HG02623 (cell line): ENCODE data around the gene TCF7L2.

ENCODE experiments used
- ATAC-seq: cut with Tn5 transposase; IDR thresholded peaks from one replicate; pipeline ENCODE4 v1.9.1; 2021; ENCODE audit warnings: moderate library complexity; ENCODE audit not compliant: unreplicated experiment

TCF7L2 gene

DNA sequence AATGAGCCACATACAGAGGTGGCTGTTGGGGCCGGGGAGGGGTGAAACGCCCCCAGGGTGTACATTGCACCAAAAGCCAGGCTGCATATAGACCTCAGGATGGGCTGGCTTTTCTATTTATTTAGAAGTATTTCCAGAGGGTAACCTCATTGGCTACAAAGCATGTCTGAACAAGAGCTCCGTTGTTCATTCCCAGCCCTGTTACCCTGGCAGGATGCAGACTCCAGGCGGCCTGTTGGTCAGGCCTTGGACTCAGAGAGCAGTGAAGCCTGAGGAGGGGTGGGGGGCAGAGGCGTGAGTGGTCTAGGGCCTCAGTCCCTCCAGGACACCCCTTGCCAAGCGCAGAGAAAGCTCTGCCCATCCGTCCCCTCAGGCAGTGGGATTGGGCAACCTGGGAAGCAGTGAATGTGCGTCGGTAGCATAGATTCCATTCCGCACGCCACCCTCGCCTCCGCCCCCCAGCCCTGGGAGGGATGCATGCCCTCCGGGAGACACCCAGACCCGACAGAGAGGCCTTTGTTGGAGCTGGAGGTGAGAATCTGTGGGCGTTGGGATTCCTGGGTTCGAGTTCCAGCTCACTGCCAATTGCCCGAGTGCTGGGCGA, 41.9 kb downstream of the TCF7L2 start:
- ATAC-seq = no peak

DNA sequence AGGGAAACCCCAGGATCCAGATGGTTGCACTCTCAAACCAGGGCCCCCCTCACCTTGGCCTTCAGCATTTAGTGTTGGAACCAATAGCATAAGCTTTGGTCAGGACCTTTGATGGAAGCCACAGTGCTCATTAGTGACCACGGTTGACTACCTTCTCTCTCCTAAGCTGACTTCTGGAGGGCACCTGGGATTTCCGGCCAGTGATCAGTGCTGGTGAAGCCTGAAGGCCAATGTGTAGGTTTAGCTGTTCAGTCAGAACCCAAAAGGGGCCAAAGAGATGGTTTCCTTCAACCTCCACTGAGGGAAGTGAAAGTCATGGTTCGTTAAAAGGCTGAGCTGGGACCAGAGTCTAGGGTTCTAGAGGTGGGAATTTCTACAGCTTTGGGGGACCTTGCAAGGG, 46.4 kb downstream of the TCF7L2 start:
- ATAC-seq = no peak

DNA sequence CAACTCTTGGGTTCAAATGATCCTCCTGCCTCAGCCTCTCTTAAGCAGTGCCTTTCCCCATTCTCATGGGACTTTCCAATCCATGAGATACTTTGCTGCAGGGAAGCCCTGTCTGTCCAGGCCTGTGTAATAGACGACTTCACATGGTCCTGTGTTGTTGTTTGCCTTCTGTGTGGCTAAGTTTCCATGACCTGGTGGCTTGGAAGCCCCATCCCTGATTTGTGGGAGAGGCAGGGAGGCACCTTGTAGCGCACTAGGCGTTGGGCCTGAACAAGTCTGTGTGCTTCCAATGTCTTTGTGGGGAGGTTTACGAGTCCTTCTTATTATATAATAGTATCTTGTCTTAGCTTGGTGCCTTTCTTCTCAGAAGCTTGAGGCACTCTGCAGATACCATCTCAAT, 49.1 kb downstream of the TCF7L2 start:
- ATAC-seq = no peak

DNA sequence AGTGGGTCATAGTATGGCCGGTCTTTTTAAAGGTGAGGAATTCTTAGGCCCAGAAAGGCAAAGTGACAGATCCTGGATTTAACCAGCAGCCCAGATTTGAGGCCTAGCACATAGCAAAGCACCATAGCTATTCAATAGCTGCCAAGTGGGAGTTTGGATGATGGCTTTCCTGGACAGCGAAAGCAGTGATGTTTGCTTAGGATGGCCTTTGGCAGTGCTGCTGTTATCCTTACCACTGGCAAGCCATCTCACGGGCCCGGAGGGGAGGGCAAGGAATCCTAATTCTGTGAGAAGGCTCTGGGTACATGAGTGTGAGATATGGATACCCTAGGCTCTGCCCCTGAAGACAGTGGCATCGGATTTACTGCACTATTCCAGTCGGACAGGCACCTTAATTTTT, 50.4 kb downstream of the TCF7L2 start:
- ATAC-seq = no peak

DNA sequence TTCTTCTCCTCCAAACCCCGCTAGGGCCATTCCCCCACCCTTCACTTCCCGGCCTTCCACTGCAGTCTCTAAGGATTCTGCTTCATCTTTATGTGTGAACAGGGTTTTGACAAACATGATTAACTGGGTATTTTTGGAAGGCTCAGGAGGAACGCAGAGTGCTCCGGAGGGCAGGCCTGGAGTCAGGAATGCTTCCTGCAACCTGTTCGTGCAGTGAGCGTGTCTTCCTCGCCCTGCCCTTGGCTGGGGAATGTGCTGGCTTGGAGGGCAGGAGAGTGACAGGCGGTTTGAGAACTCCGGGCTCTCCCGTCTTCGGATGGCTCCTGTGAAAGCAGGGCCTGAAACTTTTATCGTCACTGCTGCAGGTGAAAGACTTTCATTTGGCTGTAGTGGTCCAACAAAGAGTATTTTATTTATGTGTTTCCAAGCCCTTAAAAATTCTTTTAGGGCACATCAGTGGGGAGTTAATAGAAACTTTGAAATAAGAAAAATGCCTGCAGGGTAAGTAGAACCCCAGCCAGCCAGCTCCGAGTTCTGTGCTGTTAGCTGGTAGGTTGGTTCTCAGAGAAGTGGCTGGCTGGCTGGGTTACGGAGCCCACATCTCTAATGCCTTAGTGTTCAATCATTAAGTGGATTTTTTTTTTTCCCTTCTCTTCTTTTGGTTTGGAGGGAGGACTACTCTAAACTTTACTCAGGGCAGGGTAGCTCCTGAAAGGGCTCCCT, 51.0 kb downstream of the TCF7L2 start:
- no peak for ATAC-seq

DNA sequence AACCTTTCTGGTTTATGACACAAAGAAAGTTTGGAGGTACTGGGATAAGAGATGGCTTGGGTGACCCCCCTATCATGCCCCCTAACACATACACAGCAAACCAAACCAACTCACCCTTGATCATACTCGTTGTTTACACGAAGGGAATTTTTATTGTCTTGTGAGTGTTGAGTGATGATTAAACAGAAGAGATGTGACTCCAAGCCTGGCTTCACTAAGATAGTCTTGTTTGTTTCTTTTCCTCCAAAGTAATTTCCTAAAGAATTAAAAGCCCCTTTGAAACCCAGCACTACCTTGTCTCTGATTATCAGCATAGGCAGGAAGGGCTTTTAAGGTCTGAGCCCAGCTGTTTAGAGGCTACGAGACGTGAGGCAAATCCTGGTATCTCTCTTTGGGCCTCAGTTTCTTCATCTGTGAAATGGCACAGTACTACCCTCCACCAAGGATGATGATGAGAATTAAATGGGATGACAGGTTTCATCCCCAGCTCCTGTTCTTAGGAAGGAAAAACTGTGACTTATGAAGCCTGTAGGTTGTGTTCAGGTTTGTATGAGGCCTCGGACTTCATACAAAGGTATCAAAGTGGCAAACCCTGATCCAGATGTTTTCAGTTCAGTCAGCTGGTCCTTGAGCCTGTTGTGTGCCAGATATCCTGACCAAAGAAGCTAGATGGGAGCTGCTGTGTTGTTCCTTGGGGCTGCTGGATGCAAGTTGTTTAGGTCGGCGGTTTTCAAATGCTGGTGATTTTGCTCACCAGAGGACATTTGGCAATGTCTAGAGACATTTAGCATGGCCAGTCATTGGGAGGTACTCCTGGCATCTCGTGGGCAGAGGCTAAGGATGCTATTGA, 51.8 kb downstream of the TCF7L2 start:
- no peak for ATAC-seq

DNA sequence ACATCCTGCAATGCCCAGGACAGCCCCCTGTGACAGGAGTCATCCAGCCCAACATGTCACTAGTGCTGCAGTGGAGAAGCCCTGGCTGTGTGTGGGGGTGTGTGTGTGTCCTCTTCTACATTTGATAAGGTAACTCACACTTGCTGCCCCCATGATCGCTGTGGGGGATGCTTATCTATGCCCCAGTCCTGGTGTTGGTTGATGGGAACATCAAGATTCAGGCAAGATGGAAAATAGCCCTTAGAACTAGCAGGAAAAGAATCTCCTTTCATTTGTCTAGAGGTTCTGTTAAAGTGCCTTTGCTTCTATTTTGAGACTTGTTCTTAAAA, 52.4 kb downstream of the TCF7L2 start:
- no peak for ATAC-seq

DNA sequence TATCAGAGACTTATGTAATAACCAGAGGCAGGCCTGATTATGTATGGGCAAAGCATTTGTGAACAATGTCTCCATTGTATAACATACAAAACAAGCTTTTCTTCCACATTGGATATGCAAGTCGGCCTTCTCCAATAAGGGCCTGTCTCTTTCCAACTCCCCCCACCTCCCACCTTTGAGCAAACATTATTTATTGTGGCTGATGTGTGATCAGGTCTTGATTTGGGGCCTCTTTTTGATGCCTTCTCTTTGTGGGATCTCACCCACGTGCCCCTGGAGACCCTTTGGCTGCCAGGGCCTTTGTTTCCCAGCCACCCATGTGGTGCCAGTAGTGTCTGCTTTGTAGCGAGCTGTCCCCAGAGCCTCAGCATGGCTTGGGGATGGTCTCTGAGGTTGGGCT, 53.0 kb downstream of the TCF7L2 start:
- ATAC-seq = no peak

DNA sequence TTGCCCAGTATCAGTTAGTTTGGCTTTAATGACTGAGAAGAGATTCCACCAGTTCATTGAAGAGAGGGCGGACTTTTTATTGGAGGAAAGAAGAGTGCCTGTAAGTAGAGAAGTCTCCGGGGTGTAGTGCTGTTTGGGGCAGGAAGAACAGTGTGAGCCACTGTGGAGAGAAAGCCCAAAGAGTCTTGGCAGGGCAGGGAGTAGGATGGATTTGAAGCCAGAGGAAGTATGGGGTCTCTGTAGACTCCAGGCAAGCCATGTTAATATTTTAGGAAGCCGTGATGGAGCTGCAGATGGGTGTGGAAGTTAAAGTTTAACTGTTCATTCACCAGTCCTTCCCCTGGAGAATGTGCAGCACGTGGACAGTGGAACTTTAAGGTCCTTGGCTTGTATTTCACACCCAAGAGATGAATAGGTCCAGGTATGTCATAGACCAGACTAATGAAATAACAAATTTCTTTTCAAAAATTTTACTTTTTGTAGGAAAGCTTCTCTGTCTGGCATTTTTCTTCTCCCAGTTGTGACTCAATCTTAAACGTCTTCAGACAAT, 54.1 kb downstream of the TCF7L2 start:
- no peak for ATAC-seq

DNA sequence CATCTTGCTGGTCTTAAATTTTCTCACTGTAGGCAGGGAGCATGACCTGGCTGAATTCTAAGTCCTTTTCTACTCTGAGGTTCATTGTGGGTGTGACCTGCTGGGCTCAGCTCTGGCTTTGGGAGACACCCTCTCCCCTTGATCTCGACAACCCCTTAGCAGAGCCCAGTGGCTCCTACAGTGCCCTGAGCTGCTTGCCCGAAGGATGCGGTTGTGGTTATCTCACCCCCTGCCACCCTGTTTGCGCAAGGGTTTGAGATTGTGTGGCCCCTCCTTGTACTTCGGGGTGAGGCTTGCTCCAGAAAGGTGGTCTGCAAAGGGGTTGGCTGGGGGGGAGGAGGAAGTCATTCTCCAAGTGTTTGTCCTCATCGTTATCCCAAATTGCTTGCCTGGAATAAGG, 55.3 kb downstream of the TCF7L2 start:
- ATAC-seq = no peak

DNA sequence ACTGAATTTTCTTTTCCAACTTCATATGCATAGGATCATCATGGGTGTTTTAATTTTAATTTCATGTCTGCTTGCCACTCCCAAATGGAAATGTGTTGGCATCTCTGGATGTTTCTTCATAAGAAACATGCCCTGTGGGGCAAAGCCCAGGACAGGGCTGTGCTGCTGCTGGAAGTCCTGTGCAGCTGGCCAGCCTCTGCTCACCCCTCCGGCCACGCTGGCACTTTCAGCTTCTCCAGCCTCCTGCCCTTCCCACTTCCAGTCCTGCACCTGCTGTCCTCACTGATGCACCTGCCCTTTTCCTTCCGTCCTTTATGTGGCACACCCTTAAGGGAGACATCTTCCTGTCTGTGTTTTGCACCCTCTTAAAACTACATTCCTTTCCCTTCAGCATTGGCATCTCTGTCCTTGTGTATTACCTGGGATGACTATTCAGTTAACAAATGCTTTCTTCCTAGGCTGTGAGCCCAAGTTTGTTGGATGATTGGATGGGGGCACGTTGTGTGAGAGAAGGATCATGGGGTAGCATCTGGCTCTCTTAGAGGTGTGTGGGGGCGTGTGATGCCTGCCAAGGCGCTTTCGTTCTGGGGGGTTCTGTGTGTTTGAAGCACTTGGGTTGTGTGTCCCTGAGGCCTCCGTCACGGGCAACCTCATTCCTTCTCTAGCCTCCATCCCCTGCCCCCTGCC, 56.8 kb downstream of the TCF7L2 start:
- no peak for ATAC-seq

DNA sequence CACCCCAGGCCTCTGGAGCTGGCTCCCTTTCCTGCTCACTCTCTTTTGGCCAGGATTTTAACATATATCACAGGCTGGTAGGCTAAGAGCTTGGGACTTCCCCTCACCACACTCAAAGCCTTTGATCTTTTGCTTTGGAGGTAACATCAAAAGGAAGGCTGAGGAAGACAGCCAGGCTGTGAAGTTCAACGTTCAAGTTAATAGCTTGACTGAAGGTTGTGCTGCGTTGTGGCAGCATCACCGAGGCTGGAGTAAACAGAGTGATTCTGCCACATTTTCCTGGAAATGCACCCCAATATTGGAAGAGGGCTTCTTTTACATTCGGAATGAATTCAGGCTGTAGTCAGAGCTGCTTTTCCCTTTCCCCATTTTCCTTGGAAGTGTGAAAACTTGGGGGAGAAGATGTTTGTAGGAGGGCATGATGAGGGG, 57.3 kb downstream of the TCF7L2 start:
- no peak for ATAC-seq

DNA sequence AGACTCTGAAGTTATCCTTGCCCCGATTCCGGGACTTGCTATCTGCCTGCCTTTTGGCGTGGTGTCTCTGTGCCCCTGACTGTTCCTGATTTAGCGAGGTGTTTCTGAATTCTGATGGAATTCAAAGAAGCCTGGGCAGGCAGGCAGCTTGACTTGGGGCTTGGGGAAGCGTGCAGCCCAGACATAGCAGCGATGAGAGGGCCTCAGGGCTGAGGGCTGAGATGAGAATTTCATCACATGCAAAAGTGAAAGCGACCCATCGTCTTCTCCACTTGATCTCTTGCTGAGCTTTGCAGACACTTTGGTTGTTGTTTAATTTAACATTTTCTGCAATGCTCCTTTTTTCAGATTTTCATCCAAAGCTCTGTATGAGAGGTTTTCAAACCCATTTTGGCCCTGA, 57.8 kb downstream of the TCF7L2 start:
- no peak for ATAC-seq

DNA sequence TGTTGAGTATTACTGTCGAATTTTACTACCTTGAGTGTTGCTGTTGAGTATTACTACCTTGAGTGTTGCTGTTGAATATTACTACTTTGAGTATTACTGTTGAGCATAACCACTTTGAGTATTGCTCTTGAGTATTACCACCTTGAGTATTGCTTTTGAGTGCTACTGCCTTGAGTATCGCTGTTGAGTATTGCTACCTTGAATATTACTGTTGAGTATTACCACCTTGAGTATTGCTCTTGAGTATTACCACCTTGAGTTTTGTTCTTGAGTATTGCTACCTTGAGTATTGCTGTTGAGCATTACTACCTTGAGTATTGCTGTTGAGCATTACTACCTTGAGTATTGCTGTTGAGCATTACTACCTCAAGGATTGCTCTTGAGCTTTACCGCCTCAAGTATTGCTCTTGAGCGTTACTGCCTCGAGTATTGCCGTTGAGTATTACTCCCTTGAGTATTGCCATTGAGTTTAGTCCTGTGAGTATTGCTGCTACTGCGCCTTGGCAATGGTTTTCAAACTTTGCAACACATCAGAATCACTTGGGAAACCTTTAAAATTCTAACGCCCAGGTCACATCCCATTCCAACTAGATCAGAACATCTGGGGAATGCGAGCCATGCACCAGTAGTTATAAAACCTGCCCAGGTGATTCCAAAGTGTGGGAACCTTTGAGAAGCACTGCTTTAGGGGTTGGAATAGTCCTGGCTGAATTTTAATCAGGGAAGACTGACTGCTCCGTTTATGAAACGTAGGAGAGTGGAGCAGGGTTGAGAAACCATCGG, 61.7 kb downstream of the TCF7L2 start:
- ATAC-seq = no peak

DNA sequence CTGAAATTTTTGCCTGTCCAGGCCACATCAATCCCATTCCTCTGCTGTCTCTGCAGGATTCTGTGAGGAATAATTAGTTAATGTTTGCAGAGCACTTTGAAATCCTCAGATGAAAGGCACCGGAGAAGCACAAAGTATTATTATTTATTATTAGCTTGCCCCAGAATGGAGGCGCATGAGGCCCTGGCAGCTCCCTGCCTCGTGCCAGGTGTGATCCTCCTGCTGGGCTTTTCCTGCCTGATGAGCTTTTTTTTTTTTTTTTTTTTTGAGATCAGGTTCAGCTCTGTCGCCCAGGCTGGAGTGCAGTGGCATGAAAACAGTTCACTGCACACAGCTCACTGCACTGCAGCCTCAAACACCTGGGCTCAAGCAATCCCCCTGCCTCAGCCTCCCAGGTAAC, 65.2 kb downstream of the TCF7L2 start:
- no peak for ATAC-seq

DNA sequence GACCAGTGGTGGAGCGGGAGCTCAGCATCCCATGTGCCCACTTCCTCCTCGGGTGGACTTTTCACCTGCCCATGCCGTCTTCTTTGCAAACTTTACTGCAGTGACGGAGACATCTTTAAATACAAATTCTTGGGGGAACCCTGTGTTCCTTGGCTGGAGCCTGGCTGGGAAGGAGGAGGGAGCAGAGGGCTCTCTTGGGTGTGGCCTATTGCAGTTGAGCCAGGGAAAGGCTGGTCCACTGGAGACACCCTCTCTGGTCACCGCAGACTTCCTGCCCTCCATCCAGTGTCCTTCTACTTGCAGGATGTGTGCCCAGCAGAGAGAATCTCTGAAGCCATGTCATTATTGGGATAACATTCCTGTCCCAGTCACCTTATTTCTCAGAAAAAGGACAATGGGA, 67.3 kb downstream of the TCF7L2 start:
- no peak for ATAC-seq

DNA sequence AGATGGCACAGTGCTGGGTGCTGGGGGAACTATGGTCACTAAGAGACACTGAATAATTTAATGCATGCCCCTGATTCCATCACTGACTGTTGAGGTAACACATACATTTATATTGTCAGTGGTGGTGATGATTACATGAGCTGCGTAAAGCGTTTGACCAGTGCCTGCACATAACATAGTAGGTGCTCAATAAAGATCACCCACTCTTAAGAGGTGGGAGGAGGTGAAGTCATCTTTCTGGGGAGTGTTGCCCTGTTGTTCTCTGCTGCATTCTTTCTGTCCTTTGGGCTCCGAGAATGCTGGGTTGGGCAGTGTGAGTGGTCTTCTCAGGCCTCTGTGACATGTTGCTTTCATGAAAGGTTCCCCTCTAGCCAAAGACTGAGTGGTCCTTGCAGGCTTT, 68.0 kb downstream of the TCF7L2 start:
- no peak for ATAC-seq

DNA sequence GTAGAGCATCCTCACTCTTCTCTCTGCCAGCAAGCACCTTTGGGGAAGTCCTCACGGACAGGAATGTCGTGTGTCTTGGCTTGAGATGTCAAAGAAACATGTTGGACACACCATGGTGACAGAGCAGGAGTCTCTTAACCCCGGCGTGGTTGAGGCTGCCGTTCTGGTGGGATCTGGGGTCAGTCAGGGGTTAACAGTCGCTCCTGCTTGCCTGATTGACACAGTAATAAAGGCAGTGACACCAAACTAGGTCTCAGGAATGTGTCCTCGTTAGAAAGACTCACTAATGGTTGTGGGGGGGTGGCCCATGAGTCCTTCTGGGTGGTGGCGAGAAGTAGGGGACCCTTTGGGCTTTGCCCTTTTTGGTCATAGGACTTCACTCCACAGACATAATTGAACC, 69.0 kb downstream of the TCF7L2 start:
- ATAC-seq = no peak

DNA sequence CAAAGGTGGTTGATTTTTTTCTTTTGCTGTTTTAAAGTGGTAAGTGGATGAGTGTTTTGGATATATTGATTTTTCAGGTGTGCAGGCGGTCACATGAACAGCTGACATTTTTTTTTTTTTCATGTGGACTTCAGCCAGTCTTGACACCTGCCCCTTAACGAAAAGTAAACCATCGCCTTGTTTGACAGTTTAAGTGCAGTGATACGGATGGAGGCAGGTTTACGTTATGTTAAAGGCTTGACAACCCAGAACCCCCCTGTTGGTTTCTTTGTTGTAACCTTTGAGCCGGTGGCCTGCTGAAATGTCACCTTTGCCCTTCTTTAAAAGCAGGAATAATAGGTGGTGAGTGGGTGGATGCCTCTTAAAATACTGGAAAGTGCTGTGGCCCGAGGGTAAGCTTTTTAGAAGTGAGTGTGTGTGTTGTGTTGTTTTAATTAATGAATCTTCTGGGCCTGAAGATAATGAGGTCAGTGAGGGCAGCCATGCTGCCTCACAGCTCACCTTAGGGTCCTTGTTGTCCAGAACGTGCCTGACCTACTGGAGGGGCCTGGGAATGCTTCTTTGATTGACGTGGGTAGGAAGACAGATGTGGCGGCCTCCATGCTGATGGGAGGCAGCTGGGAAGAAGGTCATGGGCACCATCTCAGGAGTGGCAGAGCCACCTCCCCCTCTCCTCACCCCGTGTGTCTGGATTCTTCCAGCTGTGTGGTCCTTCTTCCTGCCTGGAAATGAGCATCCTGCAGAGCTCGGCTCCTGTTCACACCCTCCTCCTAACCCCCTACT, 69.8 kb downstream of the TCF7L2 start:
- ATAC-seq = no peak

DNA sequence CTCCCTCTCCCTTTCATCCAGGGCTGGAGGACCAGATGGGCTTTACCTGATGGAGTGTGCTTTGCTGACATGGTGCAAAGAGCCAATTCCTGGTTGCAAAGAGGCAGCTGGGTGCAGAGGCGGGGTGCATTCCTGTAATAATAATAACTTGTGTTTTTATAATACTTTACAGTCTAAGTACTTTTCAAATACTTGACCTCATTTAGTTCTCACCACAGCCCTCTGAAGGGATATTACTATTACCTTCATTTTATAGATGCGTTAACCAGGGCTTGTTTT, 70.4 kb downstream of the TCF7L2 start:
- ATAC-seq = no peak
